ENCODE data around the gene RNF224. TPM values are rescaled to one million over a fixed set of nuclear protein-coding genes. Genes with fewer than 3 reads are reported as not detected.

Gene RNF224
- total RNA-seq, 1 donor from 2014 or later: not detected

DNA sequence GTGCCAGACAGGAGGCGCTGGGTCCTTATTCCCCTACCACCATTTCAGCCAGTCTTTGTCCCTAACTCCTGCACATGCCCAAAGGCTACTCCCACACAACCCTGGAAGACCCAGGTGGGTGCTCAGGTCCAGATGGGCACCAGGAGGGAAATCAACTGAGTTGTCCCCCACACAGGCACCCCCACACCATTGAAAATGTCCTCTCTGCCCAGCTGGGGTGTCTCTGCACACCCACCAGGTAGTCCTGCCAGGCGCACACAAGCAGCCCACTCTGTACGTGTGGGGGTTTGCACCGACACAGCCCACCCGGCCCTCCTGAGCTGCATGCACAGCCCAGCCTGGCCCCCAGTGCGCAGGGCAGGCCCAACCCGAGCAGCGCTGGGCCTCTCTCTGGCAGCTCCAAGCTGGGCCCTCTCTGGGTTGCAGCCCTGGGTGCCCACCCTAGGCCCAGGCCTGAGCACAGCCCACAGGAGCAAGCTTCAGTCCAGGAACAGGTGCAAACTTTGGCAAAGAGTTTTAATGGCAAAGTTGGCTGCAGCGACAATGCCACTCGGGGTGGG, 7.5 kb upstream of the RNF224 start:
- peaks cover 0 to 2% (median 0%) of the 10 kb centered on the region in 3 donors for H3K36me3 ChIP-seq (ENCODE audit: control insufficient read depth in 3 of 3, insufficient read depth in 3 of 3, low read length in 3 of 3)
- peaks cover 20 to 43% (median 27%) of the 10 kb centered on the region in 3 donors for H3K4me1 ChIP-seq (ENCODE audit: control insufficient read depth in 3 of 3, insufficient read depth in 3 of 3, low read length in 3 of 3)
- no peak overlapping the region for H3K27ac ChIP-seq (ENCODE audit: low read depth, low read length)
- no peaks in the 10 kb centered on the region for H3K9me3 ChIP-seq (ENCODE audit: control insufficient read depth in 3 of 3, low read length in 3 of 3)
- H3K4me3 ChIP-seq (ENCODE audit: low read length in 3 of 3): no peak overlapping the region
- no peaks in the 10 kb centered on the region for H3K27me3 ChIP-seq (ENCODE audit: control insufficient read depth in 3 of 3, insufficient read depth in 3 of 3, low read length in 3 of 3)
- no peak overlapping the region for H3K9ac ChIP-seq (ENCODE audit: low read depth in 1 of 3, low read length in 3 of 3)

DNA sequence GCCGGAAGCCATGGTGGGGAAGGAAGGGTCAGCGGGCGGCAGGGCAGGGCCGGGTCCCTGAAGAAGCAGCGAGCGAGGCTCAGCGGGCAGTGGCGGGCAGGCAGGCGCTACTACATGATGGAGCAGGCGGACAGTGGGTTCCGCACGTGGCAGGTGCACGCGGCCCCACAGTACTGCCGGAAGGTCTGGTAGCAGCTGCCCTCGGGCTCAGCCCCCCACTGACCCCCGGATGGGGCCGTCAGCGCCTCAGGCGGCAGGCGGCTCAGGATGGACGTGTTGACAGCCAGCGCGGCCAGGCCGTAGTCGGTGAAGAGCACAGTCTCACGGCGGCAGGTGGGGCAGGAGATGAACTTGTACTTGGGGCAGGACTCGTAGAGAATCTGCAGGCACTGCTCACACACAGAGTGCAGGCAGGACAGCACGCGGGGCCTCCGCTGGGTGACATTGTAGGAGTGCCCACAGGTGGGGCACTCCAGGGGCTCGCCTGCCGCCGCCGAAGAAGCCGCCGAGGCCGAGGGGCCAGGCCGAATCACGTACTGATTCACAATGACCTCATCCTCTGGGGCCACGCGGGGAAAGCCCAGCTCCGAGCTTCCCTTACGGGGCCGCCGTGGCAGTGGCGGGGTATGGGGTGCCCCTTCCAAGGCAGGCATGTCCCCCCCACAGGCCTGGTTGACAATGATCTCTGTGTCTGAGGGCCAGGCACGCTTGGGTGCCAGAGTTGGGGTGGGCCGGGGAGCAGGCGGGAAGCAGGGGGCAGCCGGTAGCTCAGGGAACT, 6.8 kb upstream of the RNF224 start:
- Histone ChIP-seq H3K9ac (ENCODE audit: low read depth in 1 of 3, low read length in 3 of 3) (no peak overlapping the region), H3K4me1 (ENCODE audit: control insufficient read depth in 3 of 3, insufficient read depth in 3 of 3, low read length in 3 of 3) (peaks cover 20 to 43% (median 27%) of the 10 kb centered on the region in 3 donors), H3K9me3 (ENCODE audit: control insufficient read depth in 3 of 3, low read length in 3 of 3) (no peaks in the 10 kb centered on the region), H3K27ac (ENCODE audit: low read depth, low read length) (no peak overlapping the region), H3K27me3 (ENCODE audit: control insufficient read depth in 3 of 3, insufficient read depth in 3 of 3, low read length in 3 of 3) (no peaks in the 10 kb centered on the region), H3K36me3 (ENCODE audit: control insufficient read depth in 3 of 3, insufficient read depth in 3 of 3, low read length in 3 of 3) (peaks cover 0 to 2% (median 0%) of the 10 kb centered on the region in 3 donors), H3K4me3 (ENCODE audit: low read length in 3 of 3) (no peak overlapping the region)

DNA sequence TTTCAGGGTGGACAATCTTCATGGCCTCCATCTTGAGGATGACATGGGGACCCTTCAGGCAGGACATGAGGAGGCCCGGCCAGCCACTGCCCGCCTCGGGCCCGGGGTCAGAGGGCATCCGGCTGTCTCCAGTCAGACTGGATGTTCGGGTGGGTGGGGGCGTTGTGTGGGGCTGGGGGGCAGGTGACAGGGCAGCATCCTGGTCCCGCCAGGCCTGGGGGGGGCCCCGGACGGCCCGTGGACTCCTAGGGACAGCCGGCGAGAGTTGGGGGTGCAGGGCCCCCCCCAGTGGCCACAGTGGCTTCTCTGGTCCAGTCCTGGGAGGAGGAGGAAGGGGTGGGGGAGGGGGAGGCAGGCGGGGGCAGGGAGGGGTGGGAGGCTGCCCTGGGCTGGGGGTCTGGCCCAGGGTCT, 6.2 kb upstream of the RNF224 start:
- H3K4me1 ChIP-seq (ENCODE audit: control insufficient read depth in 3 of 3, insufficient read depth in 3 of 3, low read length in 3 of 3): peaks cover 20 to 43% (median 27%) of the 10 kb centered on the region in 3 donors
- H3K36me3 ChIP-seq (ENCODE audit: control insufficient read depth in 3 of 3, insufficient read depth in 3 of 3, low read length in 3 of 3): no peaks in the 10 kb centered on the region
- H3K9me3 ChIP-seq (ENCODE audit: control insufficient read depth in 3 of 3, low read length in 3 of 3): no peaks in the 10 kb centered on the region
- H3K4me3 ChIP-seq (ENCODE audit: low read length in 3 of 3): no peak overlapping the region
- H3K27me3 ChIP-seq (ENCODE audit: control insufficient read depth in 3 of 3, insufficient read depth in 3 of 3, low read length in 3 of 3): peaks cover 0 to 2% (median under 1%) of the 10 kb centered on the region in 3 donors
- no peak overlapping the region for H3K27ac ChIP-seq (ENCODE audit: low read depth, low read length)
- H3K9ac ChIP-seq (ENCODE audit: low read depth in 1 of 3, low read length in 3 of 3): no peak overlapping the region

DNA sequence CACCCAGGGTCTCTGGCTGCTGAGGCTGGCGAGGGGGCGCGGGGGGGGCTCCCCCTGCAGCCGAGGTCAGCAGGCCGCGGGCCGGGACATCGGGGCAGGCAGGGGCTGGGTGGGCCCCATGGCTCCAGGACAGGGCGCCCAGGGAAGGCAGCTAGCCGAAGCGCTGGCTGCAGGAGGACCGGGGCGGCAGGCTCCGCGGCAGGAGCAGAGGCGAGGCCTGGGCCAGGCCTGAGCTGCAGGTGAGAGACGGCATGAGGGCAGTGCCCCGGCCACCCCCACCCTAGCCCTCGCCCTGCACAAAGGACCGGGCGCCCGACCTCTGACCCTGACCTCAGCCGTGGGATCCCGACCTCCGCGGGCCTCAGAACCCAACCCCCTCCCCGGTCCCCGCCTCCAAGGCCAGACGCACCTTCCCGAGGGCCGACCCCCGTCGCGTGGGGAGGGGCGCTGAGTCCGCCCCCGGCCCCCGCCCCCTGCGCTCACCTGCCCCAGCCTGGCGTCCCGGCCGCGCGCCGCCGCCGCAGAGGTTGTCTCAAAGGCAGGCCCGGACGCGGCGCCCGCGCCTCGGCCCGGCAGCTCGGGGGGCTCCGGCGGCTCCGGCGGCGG, 5.7 kb upstream of the RNF224 start:
- Histone ChIP-seq H3K27me3 (ENCODE audit: control insufficient read depth in 3 of 3, insufficient read depth in 3 of 3, low read length in 3 of 3) (peaks cover 4 to 7% (median 5%) of the 10 kb centered on the region in 3 donors), H3K27ac (ENCODE audit: low read depth, low read length) (no peak overlapping the region), H3K9me3 (ENCODE audit: control insufficient read depth in 3 of 3, low read length in 3 of 3) (no peaks in the 10 kb centered on the region), H3K4me1 (ENCODE audit: control insufficient read depth in 3 of 3, insufficient read depth in 3 of 3, low read length in 3 of 3) (peaks cover 20 to 42% (median 26%) of the 10 kb centered on the region in 3 donors), H3K4me3 (ENCODE audit: low read length in 3 of 3) (peak overlapping the region; percentile 22 to 36 (median 30)), H3K9ac (ENCODE audit: low read depth in 1 of 3, low read length in 3 of 3) (peak overlapping the region in 1 of 3 donors; percentile 60), H3K36me3 (ENCODE audit: control insufficient read depth in 3 of 3, insufficient read depth in 3 of 3, low read length in 3 of 3) (no peaks in the 10 kb centered on the region)

DNA sequence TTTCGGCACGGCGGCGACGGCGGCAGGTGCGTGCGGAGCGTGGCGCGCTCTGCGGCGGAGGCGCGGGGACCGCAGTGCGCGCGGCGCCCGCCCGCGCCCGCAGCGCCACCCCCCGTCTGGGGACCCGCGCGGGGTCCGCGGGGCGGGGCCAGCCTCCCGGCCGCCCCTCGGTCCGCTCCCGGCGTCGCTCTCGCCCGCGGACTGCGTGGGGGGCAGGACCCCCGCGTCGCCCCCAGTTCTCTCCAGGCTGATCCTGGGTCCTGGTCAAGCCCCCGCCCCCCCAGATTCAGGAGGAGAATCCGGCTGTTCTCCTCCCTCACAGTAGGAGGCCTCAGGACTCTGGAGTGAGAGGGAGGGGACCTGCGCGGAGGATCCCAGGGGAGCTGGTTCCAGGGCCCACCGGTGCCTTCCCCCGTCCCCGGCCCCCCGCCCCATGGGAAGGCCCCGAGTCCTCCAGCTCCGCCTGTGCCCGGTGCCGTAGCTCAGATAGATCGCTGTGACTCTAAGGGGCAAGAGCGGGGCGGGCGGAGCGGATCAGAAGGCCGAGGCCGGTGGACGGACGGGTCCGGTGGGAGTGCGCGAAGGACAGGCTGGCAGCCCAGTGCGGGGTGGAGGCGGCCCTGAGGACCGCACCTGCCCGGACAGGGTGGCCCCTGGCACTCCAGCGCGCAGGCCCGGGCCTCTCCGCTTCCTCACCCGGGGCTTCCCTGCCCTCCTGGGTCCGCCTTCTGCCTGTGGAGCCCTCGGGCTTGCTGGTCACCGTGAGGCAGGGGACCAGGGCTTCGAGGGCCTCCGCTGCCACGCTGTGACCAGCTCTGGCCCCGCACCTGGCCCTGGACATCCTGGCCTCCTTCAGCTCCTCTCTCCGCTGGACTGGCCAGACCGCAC, 4.9 kb upstream of the RNF224 start, which contains the start of gene RNF208:
Gene RNF208 (minus strand): TSS at position 51 of the 888 bp plus-strand sequence. CDS start 1,028 bp downstream, outside the sequence.
- peaks cover 11 to 13% (median 11%) of the 10 kb centered on the region in 3 donors for H3K27me3 ChIP-seq (ENCODE audit: control insufficient read depth in 3 of 3, insufficient read depth in 3 of 3, low read length in 3 of 3)

DNA sequence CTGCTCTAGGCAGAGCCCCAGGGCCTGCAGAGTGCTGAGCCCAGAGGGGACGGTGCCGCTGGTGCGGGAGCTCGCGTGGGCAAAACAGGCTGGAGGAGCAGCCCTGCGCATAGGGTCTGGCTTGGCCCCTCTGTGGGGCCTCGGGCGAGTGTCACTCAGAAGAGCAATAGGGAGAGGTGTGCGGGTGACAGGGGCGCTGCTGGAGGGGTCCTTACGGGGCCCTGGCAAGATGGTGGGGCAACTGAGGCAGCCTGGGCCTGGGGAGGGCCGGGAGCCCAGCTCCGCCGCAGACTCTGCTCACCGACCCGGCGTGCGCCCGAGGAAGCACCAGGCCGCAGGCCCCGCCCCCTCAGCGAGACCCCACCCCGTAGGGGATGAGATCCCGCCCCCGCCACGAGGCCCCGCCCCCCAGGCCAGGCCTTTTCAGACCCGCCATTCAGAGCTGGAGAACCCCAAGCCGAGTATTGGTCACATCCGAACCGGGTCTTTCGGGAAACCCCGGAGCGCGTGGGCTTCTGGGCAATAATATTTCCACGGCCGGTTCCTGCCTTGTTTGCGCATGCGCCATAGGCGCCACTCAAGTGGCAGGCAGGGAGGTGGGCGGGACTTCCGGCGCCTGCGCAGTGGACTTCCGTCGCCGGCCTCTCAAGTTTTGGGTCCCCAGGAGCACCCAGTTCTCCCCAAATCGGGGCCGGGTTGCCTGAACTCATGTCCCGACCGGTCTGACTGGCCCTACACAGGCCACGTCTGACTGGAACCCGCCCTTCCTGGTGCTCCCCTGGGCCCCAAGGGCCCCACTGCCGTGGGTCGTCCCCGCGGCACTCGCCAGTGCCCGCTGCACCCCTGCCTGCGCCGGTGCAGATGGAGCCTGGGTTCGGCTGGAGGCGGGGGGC, 4.0 kb upstream of the RNF224 start:
- H3K4me3 ChIP-seq (ENCODE audit: low read length in 3 of 3): peak overlapping the region; percentile 81 to 89 (median 89)
- H3K27me3 ChIP-seq (ENCODE audit: control insufficient read depth in 3 of 3, insufficient read depth in 3 of 3, low read length in 3 of 3): peaks cover 15 to 18% (median 16%) of the 10 kb centered on the region in 3 donors
- H3K36me3 ChIP-seq (ENCODE audit: control insufficient read depth in 3 of 3, insufficient read depth in 3 of 3, low read length in 3 of 3): no peaks in the 10 kb centered on the region
- peak overlapping the region; percentile 90 to 99 (median 91) for H3K9ac ChIP-seq (ENCODE audit: low read depth in 1 of 3, low read length in 3 of 3)
- H3K27ac ChIP-seq (ENCODE audit: low read depth, low read length): peak overlapping the region; percentile 90
- H3K9me3 ChIP-seq (ENCODE audit: control insufficient read depth in 3 of 3, low read length in 3 of 3): no peaks in the 10 kb centered on the region
- H3K4me1 ChIP-seq (ENCODE audit: control insufficient read depth in 3 of 3, insufficient read depth in 3 of 3, low read length in 3 of 3): peaks cover 12 to 32% (median 13%) of the 10 kb centered on the region in 3 donors

More for the DNA sequence above, 4.9 kb upstream of the RNF224 start, which contains the start of gene RNF208:
- Histone ChIP-seq H3K9ac (ENCODE audit: low read depth in 1 of 3, low read length in 3 of 3) (peak within 1 kb of the TSS; percentile 80 to 90 (median 86)), H3K4me3 (ENCODE audit: low read length in 3 of 3) (peak within 1 kb of the TSS; percentile 68 to 89 (median 89)), H3K36me3 (ENCODE audit: control insufficient read depth in 3 of 3, insufficient read depth in 3 of 3, low read length in 3 of 3) (no peaks in the 10 kb centered on the region), H3K4me1 (ENCODE audit: control insufficient read depth in 3 of 3, insufficient read depth in 3 of 3, low read length in 3 of 3) (peaks cover 17 to 39% (median 19%) of the 10 kb centered on the region in 3 donors), H3K9me3 (ENCODE audit: control insufficient read depth in 3 of 3, low read length in 3 of 3) (no peaks in the 10 kb centered on the region), H3K27ac (ENCODE audit: low read depth, low read length) (peak within 1 kb of the TSS; percentile 90)

DNA sequence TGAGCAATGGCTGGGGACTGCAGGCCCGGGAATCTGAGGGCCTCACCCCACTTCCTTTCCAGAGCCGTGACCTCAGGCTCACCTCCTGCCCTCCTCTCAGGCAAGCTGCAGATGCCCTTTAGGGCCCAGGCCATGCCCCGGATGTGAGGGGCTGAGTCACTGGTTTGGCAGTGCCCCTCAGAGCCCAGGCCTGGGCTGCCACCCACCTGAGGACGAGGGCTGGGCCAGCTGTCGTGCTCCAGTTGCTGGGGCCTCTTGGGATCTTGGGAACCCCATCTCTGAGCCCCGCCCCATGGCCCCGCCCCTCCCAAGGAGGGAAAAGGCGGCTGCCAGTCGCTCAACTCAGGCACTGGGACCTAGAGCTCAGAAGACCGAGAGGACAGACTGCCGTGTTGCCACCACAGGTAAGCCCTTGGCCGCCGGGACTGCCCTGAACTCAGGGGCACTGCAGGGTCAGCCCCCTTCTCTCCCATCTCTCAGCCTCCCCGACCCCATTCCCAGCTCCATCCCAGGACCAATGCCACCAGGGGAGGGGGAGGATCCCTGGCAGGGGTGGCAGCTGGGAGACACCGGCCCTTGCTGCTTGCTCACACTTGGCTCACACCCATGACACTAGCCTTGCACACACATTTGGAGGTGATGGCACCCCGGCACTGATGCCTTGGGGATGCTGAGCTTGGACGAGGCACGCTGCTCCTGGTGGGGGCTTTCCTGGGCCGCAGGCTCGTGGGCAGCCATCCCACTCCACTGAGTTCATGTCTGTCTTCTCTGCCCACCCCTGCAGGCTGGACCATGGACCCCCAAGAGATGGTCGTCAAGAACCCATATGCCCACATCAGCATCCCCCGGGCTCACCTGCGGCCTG, 2.2 kb upstream of the RNF224 start, which contains the start of gene CYSRT1:
Gene CYSRT1 (plus strand): TSS at position 345 of the 865 bp plus-strand sequence. CDS start 448 bp downstream, at position 793.
- Histone ChIP-seq H3K27me3 (ENCODE audit: control insufficient read depth in 3 of 3, insufficient read depth in 3 of 3, low read length in 3 of 3) (peaks cover 31 to 35% (median 31%) of the 10 kb centered on the region in 3 donors), H3K9ac (ENCODE audit: low read depth in 1 of 3, low read length in 3 of 3) (peak within 1 kb of the TSS; percentile 90 to 99 (median 91)), H3K9me3 (ENCODE audit: control insufficient read depth in 3 of 3, low read length in 3 of 3) (no peaks in the 10 kb centered on the region), H3K27ac (ENCODE audit: low read depth, low read length) (peak within 1 kb of the TSS; percentile 90), H3K36me3 (ENCODE audit: control insufficient read depth in 3 of 3, insufficient read depth in 3 of 3, low read length in 3 of 3) (no peaks in the 10 kb centered on the region), H3K4me1 (ENCODE audit: control insufficient read depth in 3 of 3, insufficient read depth in 3 of 3, low read length in 3 of 3) (peaks cover 12 to 24% (median 13%) of the 10 kb centered on the region in 3 donors), H3K4me3 (ENCODE audit: low read length in 3 of 3) (peak within 1 kb of the TSS; percentile 81 to 89 (median 89))

DNA sequence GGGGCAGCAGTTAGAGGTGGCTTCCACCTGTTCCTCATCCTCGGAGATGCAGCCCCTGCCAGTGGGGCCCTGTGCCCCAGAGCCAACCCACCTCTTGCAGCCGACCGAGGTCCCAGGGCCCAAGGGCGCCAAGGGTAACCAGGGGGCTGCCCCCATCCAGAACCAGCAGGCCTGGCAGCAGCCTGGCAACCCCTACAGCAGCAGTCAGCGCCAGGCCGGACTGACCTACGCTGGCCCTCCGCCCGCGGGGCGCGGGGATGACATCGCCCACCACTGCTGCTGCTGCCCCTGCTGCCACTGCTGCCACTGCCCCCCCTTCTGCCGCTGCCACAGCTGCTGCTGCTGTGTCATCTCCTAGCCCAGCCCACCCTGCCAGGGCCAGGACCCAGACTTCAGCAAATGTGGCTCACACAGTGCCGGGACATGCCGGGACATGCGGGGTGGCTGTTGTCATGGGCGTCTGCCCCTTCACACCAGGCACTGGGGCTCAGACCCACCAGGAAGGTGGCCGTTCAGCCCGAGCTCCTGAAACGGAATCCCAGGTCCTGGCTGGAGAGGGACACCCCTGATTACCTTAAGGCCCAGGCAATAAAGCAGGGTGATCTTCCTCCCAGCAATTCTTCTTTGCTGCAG, 1.5 kb upstream of the RNF224 start:
- no peak overlapping the region for H3K9ac ChIP-seq (ENCODE audit: low read depth in 1 of 3, low read length in 3 of 3)
- peaks cover 38 to 42% (median 39%) of the 10 kb centered on the region in 3 donors for H3K27me3 ChIP-seq (ENCODE audit: control insufficient read depth in 3 of 3, insufficient read depth in 3 of 3, low read length in 3 of 3)
- H3K9me3 ChIP-seq (ENCODE audit: control insufficient read depth in 3 of 3, low read length in 3 of 3): no peaks in the 10 kb centered on the region
- no peak overlapping the region for H3K27ac ChIP-seq (ENCODE audit: low read depth, low read length)
- no peaks in the 10 kb centered on the region for H3K36me3 ChIP-seq (ENCODE audit: control insufficient read depth in 3 of 3, insufficient read depth in 3 of 3, low read length in 3 of 3)
- peaks cover 11 to 24% (median 12%) of the 10 kb centered on the region in 3 donors for H3K4me1 ChIP-seq (ENCODE audit: control insufficient read depth in 3 of 3, insufficient read depth in 3 of 3, low read length in 3 of 3)
- no peak overlapping the region for H3K4me3 ChIP-seq (ENCODE audit: low read length in 3 of 3)

Data from skeletal muscle tissue (tissue), 4 donors.